Measurements from ENCODE around the gene FARP2. TPM values are rescaled to one million over a fixed set of nuclear protein-coding genes. Genes with fewer than 3 reads are reported as not detected.

FARP2 gene
- total and polyA plus RNA-seq, 2 of the 4 experiments (the other 2 are of a cell fraction), result 17.1 to 30.8 TPM

- H3K36me3 ChIP-seq (ENCODE audit: control insufficient read depth, insufficient read depth, low read length), result peaks cover 3% of the 10 kb centered on the region; the same call in 1 of the 2 replicates
- no TSS peak for BruUV-seq (replicated peaks)
- peaks cover 6% of the 10 kb centered on the region; the same call in 1 of the 2 replicates for H3K9me1 ChIP-seq (ENCODE audit: insufficient read depth, low read length)
- H3K56ac ChIP-seq (ENCODE audit: extremely low read depth, insufficient read depth, low read length), result no peak overlapping the region
- no peak overlapping the region for H3K9ac ChIP-seq (ENCODE audit: low read depth, low read length)
- no peak overlapping the region for H2AFZ ChIP-seq (replicated peaks; ENCODE audit: low read length, poor library complexity)
- intact Hi-C loops (cut with micrococcal nuclease), result loop anchor here (5.0 kb wide), 1 partner anchor 35 kb away; no protein-coding TSS in a partner anchor
- DNase-seq (no peak), ATAC-seq (ENCODE audit: low read depth) (no peak)
- no peak overlapping the region for H3K27ac ChIP-seq (ENCODE audit: insufficient read depth, low read length)
- no peaks in the 10 kb centered on the region for H3K27me3 ChIP-seq (ENCODE audit: control insufficient read depth, insufficient read depth, low read length)
- ChIA-PET POLR2A (ENCODE audit: unreplicated experiment) (no interaction called here), CTCF (no interaction called here)
- in situ Hi-C loops (cut with MboI; ENCODE audit: low sequenced_read_pairs), result no loop called here
- H4K8ac ChIP-seq (ENCODE audit: low read depth in 2 of 2, low read length in 2 of 2), result no peak overlapping the region
- H3K4me1 ChIP-seq (ENCODE audit: control insufficient read depth, insufficient read depth, low read length), result no peaks in the 10 kb centered on the region
- no peak overlapping the region for H4K91ac ChIP-seq (ENCODE audit: insufficient read depth, low read depth, low read length)
- H2BK120ac ChIP-seq (ENCODE audit: low read depth, low read length), result no peak overlapping the region
- no peak overlapping the region for H4K5ac ChIP-seq (ENCODE audit: low read depth, low read length)
- no peak overlapping the region for H3K18ac ChIP-seq (ENCODE audit: low read depth, low read length)
- no peaks in the 10 kb centered on the region for H4K20me1 ChIP-seq (ENCODE audit: insufficient read depth, low read length)
- TF ChIP-seq RCOR1 (IDR thresholded peaks at IDR 0.05; ENCODE audit: insufficient replicate concordance, low read length) (no peak), BHLHE40 (IDR thresholded peaks at IDR 0.05; ENCODE audit: low read depth, low read length) (no peak), CEBPB (IDR thresholded peaks at IDR 0.05; ENCODE audit: low read depth, low read length) (no peak), CHD1 (IDR thresholded peaks at IDR 0.05; ENCODE audit: low read depth, low read length) (no peak), MAZ (IDR thresholded peaks at IDR 0.05; ENCODE audit: borderline replicate concordance, low read depth, low read length) (no peak), RAD21 (IDR thresholded peaks at IDR 0.05; ENCODE audit: low read length) (no peak), MXI1 (IDR thresholded peaks at IDR 0.05; ENCODE audit: borderline replicate concordance, low read depth, low read length) (no peak), RFX5 (IDR thresholded peaks at IDR 0.05; ENCODE audit: low read depth, low read length) (no peak), NFE2L2 (IDR thresholded peaks at IDR 0.05; ENCODE audit: low read depth, low read length) (no peak), FOS (IDR thresholded peaks at IDR 0.05; ENCODE audit: low read depth, low read length) (no peak), POLR2A (IDR thresholded peaks at IDR 0.05; ENCODE audit: low read depth, low read length) (no peak), SMC3 (IDR thresholded peaks at IDR 0.05; ENCODE audit: low read depth, low read length) (no peak), MAFK (IDR thresholded peaks at IDR 0.05; ENCODE audit: low read depth, low read length) (no peak)
- TF ChIP-seq, protein P1, sequence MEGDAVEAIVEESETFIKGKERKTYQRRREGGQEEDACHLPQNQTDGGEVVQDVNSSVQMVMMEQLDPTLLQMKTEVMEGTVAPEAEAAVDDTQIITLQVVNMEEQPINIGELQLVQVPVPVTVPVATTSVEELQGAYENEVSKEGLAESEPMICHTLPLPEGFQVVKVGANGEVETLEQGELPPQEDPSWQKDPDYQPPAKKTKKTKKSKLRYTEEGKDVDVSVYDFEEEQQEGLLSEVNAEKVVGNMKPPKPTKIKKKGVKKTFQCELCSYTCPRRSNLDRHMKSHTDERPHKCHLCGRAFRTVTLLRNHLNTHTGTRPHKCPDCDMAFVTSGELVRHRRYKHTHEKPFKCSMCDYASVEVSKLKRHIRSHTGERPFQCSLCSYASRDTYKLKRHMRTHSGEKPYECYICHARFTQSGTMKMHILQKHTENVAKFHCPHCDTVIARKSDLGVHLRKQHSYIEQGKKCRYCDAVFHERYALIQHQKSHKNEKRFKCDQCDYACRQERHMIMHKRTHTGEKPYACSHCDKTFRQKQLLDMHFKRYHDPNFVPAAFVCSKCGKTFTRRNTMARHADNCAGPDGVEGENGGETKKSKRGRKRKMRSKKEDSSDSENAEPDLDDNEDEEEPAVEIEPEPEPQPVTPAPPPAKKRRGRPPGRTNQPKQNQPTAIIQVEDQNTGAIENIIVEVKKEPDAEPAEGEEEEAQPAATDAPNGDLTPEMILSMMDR (conservative IDR thresholded peaks at IDR 0.05; ENCODE audit: low read depth, low read length), result no peak
- TF ChIP-seq, protein P2, sequence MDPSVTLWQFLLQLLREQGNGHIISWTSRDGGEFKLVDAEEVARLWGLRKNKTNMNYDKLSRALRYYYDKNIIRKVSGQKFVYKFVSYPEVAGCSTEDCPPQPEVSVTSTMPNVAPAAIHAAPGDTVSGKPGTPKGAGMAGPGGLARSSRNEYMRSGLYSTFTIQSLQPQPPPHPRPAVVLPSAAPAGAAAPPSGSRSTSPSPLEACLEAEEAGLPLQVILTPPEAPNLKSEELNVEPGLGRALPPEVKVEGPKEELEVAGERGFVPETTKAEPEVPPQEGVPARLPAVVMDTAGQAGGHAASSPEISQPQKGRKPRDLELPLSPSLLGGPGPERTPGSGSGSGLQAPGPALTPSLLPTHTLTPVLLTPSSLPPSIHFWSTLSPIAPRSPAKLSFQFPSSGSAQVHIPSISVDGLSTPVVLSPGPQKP (IDR thresholded peaks at IDR 0.05; ENCODE audit: borderline replicate concordance, low read depth, low read length), result no peak
- no CpG with 5 or more reads among the region's 10 CpGs for WGBS, 2 experiments (ENCODE audit: extremely low coverage in 2 of 2, insufficient read length in 1 of 2)
- H3K4me2 ChIP-seq (ENCODE audit: low read depth, low read length), result no peak overlapping the region
- dilution Hi-C loops (cut with HindIII; ENCODE audit: low sequenced_read_pairs, unreplicated experiment), result no loop called here
- no peak overlapping the region for H3K4ac ChIP-seq (ENCODE audit: low read depth, low read length)
- H3K23ac ChIP-seq (ENCODE audit: low read depth, low read length), result peak overlapping the region; percentile 78
- no peak overlapping the region for H2BK20ac ChIP-seq (ENCODE audit: low read depth, low read length)
- no peaks in the 10 kb centered on the region for H3K9me3 ChIP-seq (ENCODE audit: control insufficient read depth, insufficient read depth, low read length)
- no peak overlapping the region for H2BK5ac ChIP-seq (ENCODE audit: low read depth, low read length, poor library complexity, severe bottlenecking)
- H2AK9ac ChIP-seq (replicated peaks; ENCODE audit: low read depth, low read length, poor library complexity), result no peak overlapping the region
- H3K79me1 ChIP-seq (ENCODE audit: low read depth in 1 of 2, low read length in 2 of 2), result no peaks in the 10 kb centered on the region
- no peak overlapping the region for H3K14ac ChIP-seq (replicated peaks; ENCODE audit: low read depth, low read length)
- no peak overlapping the region for H2AK5ac ChIP-seq (ENCODE audit: low read depth, low read length)
- no peak overlapping the region for H2BK15ac ChIP-seq (ENCODE audit: low read depth, low read length)
- H3K4me3 ChIP-seq (ENCODE audit: insufficient read depth, low read depth, low read length), result no peak overlapping the region
Observed at GRCh38 chr2:241451840-241452506, 95.9 kb downstream of the FARP2 start.

Data from IMR-90 (cell line).